H1 (cell line): ENCODE results near the gene EMD. TPM values are rescaled to one million over a fixed set of nuclear protein-coding genes. Genes with fewer than 3 reads are reported as not detected.
A peak's percentile ranks its signal among the peaks of the same experiment; 100 is the strongest.

Experiments used
- CREB1 ChIP-seq: IDR thresholded peaks from 2 replicates; pipeline ENCODE4 v1.6.1; 2012; ENCODE audit warnings: inconsistent platforms
- polyA plus RNA-seq, 7 experiments: library from polyadenylated mRNA; depleted of rRNA in 3 of 7; stranded (reverse) in 5 of 7; unstranded in 2 of 7; fragments of >200 nt in 5 of 7; fragments of 200-250 nt in 2 of 7; gene quantifications; 1 replicate in 5 of 7; 2 replicates in 1 of 7; 4 replicates in 1 of 7; pipeline versions ENCODE4 v1.2.1 to v1.2.3, GENCODE V29; 2011 to 2013; ENCODE audit warnings: missing spikeins in 2 of 7, mixed read lengths in 2 of 7
- total RNA-seq: library from RNA; stranded (reverse); fragmentation: NEBNext Ultra II Directional; extraction: Animal tissue kit (Norgen Biotek cat#: 25700); gene quantifications from 2 replicates; pipeline ENCODE4 v1.2.1, GENCODE V29; 2021
- TF ChIP-seq, protein P1 (sequence below), 3 experiments: IDR thresholded peaks; 1 replicate in 2 of 3; 2 replicates in 1 of 3; pipeline versions ENCODE4 v1.5.1 to v1.6.1; 2011; ENCODE audit warnings: low read length in 3 of 3, mild to moderate bottlenecking in 3 of 3, inconsistent platforms in 2 of 3, low read depth in 1 of 3, moderate library complexity in 1 of 3; ENCODE audit not compliant: insufficient read depth in 1 of 3; ENCODE audit errors: control extremely low read depth in 1 of 3

EMD gene
- total and polyA plus RNA-seq, 2 of the 8 experiments (the other 6 are each of a cell fraction or from before 2014, with no cell fraction given): 45.5 to 109 TPM

GRCh38 chrX:154374313-154375155 is 4.6 kb upstream of the EMD start, which contains the start of gene FLNA (continued):
- TF ChIP-seq, protein P1, sequence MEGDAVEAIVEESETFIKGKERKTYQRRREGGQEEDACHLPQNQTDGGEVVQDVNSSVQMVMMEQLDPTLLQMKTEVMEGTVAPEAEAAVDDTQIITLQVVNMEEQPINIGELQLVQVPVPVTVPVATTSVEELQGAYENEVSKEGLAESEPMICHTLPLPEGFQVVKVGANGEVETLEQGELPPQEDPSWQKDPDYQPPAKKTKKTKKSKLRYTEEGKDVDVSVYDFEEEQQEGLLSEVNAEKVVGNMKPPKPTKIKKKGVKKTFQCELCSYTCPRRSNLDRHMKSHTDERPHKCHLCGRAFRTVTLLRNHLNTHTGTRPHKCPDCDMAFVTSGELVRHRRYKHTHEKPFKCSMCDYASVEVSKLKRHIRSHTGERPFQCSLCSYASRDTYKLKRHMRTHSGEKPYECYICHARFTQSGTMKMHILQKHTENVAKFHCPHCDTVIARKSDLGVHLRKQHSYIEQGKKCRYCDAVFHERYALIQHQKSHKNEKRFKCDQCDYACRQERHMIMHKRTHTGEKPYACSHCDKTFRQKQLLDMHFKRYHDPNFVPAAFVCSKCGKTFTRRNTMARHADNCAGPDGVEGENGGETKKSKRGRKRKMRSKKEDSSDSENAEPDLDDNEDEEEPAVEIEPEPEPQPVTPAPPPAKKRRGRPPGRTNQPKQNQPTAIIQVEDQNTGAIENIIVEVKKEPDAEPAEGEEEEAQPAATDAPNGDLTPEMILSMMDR (IDR thresholded peaks at IDR 0.05; ENCODE audit: control extremely low read depth in 1 of 3, insufficient read depth in 1 of 3, low read depth in 1 of 3, low read length in 3 of 3): peak in 1 of 3 experiments; percentile 25; a peak in 1 of 4 replicates
- peak; percentile 57; the same call in 1 of the 2 replicates for TF ChIP-seq CREB1
